A549 treated with Mapracorat at 1 μM for 4 hours (cell line): ENCODE results near the gene SKAP1. TPM values are rescaled to one million over a fixed set of nuclear protein-coding genes. Genes with fewer than 3 reads are reported as not detected.

Experiments
- total RNA-seq: library from RNA; stranded (reverse); fragments of 200-300 nt; extraction: Qiagen RNA extraction; gene quantifications from 5 replicates; pipeline ENCODE4 v1.2.3, GENCODE V29; 2022

The SKAP1 gene
- 0.45 TPM in 1 of 5 replicates, not detected in the others for total RNA-seq

DNA sequence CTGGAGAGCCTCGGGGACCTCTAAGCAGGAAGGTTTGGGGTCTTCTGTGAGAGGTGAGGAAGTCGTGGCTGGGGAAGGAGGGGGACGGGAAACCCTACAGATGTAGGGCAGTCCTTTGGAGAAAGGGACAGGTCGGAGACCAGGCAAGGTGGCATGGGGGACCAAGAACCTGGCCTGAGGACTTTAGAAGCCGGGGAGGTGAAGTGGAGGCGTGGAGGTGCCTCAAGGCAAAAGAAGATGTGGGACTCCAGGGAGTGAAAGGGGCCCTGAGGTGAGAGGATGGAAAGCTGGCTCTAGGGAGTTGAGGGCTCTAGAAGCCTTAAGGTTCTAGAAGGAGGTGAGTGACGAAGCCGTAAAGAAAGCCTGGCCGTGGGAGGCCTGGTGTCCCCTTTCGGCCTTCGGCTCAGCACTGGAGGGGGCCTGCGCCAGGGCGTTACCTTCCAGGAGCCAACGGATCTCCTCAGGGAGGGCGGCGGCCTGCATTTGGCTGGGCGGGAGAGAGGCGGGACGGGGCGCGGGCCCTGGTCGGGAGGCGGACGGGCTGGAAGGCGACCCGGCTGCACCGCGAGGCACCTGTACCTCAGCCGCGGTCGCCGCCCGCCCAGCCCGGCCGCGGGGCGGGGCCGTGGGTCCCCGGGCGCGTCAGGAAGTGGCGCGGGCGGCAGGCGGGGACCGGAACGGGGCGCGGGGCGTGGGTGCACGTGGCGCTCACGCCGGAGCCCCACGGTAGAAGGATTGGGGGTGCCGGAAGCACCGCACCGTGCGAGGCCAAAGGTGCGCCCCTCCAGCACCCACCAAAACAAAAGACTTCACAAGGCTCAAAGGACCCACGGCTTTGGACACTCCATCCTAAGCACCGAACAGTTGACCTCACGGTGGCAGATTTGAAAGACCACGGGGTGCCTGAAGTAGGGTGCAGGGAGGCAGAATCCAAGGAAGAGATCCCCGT is at the start of gene SKAP1:
Gene SKAP1 (minus strand): TSS at position 577 of the 949 bp plus-strand sequence.

DNA sequence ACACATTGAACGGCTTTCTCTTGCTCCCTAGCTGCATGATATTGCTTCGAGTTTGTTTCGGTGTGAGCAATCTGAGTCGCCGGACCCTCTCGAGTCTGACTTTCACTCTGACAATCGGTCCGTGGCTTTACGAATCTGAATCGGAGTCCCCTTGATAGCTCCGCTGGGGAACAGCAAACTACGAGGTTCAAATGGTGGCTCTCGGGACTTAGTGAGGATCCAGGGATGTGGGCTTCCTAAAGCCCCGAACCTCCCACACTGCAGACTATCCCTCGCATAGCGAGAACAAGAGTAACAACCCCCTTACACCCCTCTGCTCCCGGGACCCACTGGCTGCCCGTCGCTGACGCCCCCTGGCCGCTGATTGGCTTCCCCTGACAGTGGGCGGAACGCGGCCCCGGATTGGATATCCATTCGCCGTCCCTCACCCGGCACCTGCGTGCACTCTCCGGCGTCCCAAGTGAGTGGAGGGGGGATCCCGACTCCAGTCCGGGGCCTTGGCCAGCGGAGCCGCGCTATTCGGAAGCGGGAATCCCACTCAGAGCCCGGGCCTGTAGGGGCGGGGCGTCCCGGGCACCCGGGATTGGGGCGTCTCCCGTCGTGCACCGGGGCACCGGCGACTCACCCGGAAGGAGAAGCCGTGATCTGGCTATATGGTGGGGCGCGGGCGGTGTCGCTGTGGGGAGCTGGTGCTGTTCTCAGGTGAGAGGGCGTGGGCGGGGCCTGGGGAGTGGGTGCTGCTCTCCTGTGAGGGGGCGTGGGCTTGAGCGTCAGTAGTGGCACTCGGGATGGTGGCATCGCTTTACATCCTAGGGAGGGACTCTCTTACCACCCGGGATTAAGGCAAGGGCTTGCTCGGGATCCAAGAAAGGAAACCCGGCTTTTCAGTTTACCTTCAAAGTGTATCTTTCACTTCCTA is 322.6 kb downstream of the SKAP1 start, which contains the start of gene SNX11:
Gene SNX11 (plus strand): TSS at position 630 of the 919 bp plus-strand sequence. CDS start 4,278 bp downstream, outside the sequence.

DNA sequence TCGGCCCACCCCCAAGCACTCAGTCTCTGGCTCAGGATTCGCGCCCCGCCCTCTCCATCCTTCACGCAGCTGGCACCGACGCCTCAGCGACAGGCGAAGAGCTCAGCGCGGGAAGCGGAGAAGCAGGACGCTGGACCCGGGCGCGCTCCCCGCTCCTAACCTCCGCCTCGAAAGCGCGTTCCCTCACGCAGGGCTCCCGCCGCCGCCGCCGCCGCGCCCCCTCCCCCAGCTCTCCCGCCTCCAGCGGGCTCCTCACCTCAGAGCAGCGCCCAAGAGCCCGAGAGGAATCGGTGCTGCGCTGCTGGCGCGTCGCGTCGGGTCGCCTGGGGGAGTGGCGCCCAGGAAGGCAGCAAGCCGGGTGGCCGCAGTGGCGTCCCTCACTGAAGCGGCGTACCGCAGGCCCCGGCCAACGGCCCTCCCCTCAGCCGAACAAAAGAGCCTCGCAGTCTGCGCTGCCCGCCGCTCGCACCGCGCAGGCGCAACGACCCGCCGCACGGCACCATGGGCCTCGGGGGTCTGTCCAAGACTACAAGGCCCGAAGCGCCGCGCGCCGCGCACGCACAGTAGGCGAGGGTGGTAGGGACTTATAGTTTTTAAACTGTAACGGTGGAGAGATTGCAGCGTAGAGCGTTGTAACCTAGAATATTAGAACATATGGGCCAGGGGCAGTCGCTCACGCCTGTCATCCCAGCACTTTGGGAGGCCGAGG is 328.8 kb downstream of the SKAP1 start, which contains the start of gene CBX1:
Gene CBX1 (minus strand): TSS at position 467 of the 709 bp plus-strand sequence. CDS start 24,474 bp downstream, outside the sequence.

Other genes with a start within 250 kb of the SKAP1 start
- gene HOXB1, start 100.8 kb upstream of the SKAP1 start, total RNA-seq: not detected in 5 replicates
- 0.32 to 0.59 TPM (median 0.48 TPM) in 5 replicates for gene HOXB2, start 114.9 kb upstream of the SKAP1 start, total RNA-seq
- gene HOXB4, start 148.1 kb upstream of the SKAP1 start, total RNA-seq: 0.06 to 0.21 TPM (median 0.14 TPM) in 5 replicates
- 4.2 to 6.1 TPM (median 5.1 TPM) in 5 replicates for gene HOXB3, start 160.0 kb upstream of the SKAP1 start, total RNA-seq
- 1.4 to 2.8 TPM (median 2.6 TPM) in 5 replicates for gene HOXB5, start 163.6 kb upstream of the SKAP1 start, total RNA-seq
- gene HOXB6, start 174.8 kb upstream of the SKAP1 start, total RNA-seq: 2.9 to 5.9 TPM (median 5.1 TPM) in 5 replicates
- gene HOXB7, start 180.8 kb upstream of the SKAP1 start, total RNA-seq: 30.6 to 34.4 TPM (median 32.6 TPM) in 5 replicates
- 6.2 to 8.3 TPM (median 7.0 TPM) in 5 replicates for gene HOXB8, start 185.1 kb upstream of the SKAP1 start, total RNA-seq
- 6.9 to 8.0 TPM (median 7.6 TPM) in 5 replicates for gene HOXB9, start 196.1 kb upstream of the SKAP1 start, total RNA-seq